ENCODE data around the gene PRKCG. TPM values are rescaled to one million over a fixed set of nuclear protein-coding genes. Genes with fewer than 3 reads are reported as not detected.

The PRKCG gene
- total and polyA plus RNA-seq, 2 of the 8 experiments (the other 6 are each of a cell fraction or from before 2014, with no cell fraction given): 6.1 to 10.6 TPM

DNA sequence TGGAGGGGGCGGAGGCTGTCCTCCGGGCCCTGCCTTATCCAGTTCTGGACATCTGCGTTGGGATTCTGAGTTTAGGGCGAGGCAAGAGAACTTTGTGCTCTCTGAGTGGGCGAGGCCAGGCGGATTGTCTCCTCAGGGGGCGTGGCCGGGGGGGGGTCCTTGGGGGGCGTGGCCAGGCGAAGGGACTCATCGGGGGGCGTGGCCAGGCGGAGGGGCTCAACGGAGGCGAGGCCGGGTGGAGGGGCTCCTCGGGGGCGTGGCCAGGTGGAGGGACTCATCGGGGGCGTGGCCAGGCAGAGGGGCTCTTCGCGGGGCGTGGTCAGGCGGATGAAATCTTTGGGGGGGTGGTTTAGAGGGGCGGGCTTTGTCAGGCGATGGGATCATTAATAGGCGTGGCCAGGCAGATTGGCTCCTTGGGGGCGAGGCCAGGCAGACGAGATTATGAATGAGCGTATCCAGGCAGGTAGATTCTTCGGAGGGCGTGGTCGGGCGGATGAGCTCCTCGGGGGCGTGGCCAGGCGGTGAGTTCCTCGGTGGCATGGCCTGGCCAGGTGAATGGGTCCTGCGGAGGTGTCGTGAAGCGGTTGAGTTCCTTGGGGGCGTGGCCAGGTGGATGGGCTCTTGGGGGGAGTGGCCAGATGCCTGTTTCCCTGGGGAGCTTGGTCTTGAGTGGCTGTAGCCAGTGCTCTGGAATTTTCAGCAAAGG is 16.8 kb downstream of the PRKCG start (continued):
- TF ChIP-seq, protein P1, sequence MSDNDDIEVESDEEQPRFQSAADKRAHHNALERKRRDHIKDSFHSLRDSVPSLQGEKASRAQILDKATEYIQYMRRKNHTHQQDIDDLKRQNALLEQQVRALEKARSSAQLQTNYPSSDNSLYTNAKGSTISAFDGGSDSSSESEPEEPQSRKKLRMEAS (IDR thresholded peaks at IDR 0.05): peak; percentile 72
